Small intestine (tissue), 7 donors: ENCODE measurements around the gene DEGS2. TPM values are rescaled to one million over a fixed set of nuclear protein-coding genes. Genes with fewer than 3 reads are reported as not detected.

Experiments
- DNase-seq, 2 donors: peaks; one replicate each; pipeline versions ENCODE4 v3.0.0 to v3.0.0-alpha.2; 2013
- FAIRE-seq: peaks from 2 replicates; lab custom pipeline; 2012; peaks lifted over from hg19 to GRCh38; lab: Jason Lieb, UNC
- H3K27ac ChIP-seq, 3 donors: one replicate each; pipeline ENCODE4 v1.5.1; 2013; ENCODE audit warnings: low read length in 2 of 3, mild to moderate bottlenecking in 2 of 3, control low read depth in 1 of 3, inconsistent platforms in 1 of 3, low read depth in 1 of 3, moderate library complexity in 1 of 3
- H3K27me3 ChIP-seq, 3 donors: one replicate each; pipeline ENCODE4 v1.6.1; 2013; ENCODE audit warnings: low read length in 3 of 3, inconsistent platforms in 1 of 3; ENCODE audit not compliant: control insufficient read depth in 3 of 3, insufficient read depth in 3 of 3
- H3K36me3 ChIP-seq, 3 donors: one replicate each; pipeline ENCODE4 v1.6.1; 2013; ENCODE audit warnings: low read length in 3 of 3, inconsistent platforms in 1 of 3, low read depth in 1 of 3, mild to moderate bottlenecking in 1 of 3, moderate library complexity in 1 of 3; ENCODE audit not compliant: control insufficient read depth in 3 of 3, insufficient read depth in 2 of 3
- H3K4me1 ChIP-seq, 3 donors: one replicate each; pipeline ENCODE4 v1.6.1; 2013; ENCODE audit warnings: low read length in 2 of 3, inconsistent platforms in 1 of 3, low read depth in 1 of 3, mild to moderate bottlenecking in 1 of 3, moderate library complexity in 1 of 3; ENCODE audit not compliant: control insufficient read depth in 3 of 3, insufficient read depth in 2 of 3
- H3K4me3 ChIP-seq, 3 donors: one replicate each; pipeline ENCODE4 v1.5.1; 2013; ENCODE audit warnings: low read length in 3 of 3, control low read depth in 1 of 3, inconsistent platforms in 1 of 3, low read depth in 1 of 3, mild to moderate bottlenecking in 1 of 3, moderate library complexity in 1 of 3
- H3K9me3 ChIP-seq, 2 donors: one replicate each; pipeline ENCODE4 v1.6.1; 2013; ENCODE audit warnings: low read depth in 1 of 2, low read length in 1 of 2; ENCODE audit not compliant: control insufficient read depth in 2 of 2, insufficient read depth in 1 of 2
- WGBS, 3 donors: extraction: QIAGEN DNeasy Blood & Tissue Kit; methylation state at CpG; one replicate each; pipeline ENCODE4 v1.1.7; 2013; 5-methylcytosine and 5-hydroxymethylcytosine counted together
- polyA plus RNA-seq, 4 donors: library from polyadenylated mRNA; stranded (reverse) in 3 of 4; unstranded in 1 of 4; fragments of 200-250 nt in 3 of 4; fragments of 120-200 nt in 1 of 4; gene quantifications; one replicate each; pipeline versions ENCODE4 v1.2.1 to v1.2.3, GENCODE V29; 2013
- donor health status: healthy with polysubstance abuse.
- donor health status: control.
- donor health status: control.
- donor health status: Bipolar disorder and iron deficiency.
- donor health status: healthy.

DEGS2 gene
- polyA plus RNA-seq, 4 donors = 16.1 to 47.0 (median 24.0) TPM

DNA sequence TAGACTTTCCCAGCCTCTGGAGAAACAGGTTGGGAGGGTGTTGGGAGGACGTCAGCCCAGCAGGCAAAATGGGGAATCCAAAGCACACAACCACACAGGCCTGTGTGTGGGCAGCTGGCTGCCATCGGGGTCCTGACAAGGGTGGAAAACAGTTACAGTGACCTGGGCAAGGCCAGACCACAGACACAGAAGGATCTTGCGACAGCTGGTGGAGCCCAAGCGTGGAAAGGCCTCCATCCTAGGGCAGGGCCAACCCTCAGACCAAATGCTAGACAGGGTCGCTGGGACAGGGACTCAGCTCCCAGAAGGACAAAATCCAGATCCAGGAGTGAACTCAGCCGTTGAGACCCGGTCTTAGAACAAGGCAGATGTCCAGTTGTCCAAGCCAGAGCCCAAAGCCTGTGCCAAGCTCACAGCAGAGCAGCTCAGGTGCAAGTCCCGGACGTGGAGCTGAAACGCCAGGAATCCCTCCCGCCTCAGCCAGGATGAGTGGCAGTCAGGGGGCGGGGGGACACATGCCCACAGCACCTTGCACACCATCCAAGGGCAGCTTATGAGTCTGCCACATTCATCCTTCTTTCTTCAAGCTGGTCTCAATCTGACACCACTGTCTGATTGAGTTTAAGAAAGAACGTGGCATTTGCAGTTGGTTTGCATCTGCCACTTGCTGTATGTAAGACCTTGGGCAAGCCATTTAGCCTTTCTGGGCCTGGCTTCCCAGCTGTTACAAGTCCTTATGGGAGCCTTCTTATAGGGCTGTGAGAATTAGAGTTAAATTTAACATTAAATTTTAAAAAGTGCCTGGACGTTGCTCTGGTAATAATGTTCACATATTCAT, 37.6 kb downstream of the DEGS2 start:
- Histone ChIP-seq H3K36me3 (peaks cover 0 to 68% (median 0%) of the 10 kb centered on the region in 3 donors), H3K9me3 (no peaks in the 10 kb centered on the region), H3K4me3 (no peak overlapping the region), H3K27ac (no peak overlapping the region), H3K27me3 (no peaks in the 10 kb centered on the region), H3K4me1 (no peaks in the 10 kb centered on the region)
- WGBS, 3 donors = 90 to 94% (median 93%) methylated on average over 14 of the region's 14 CpGs
- FAIRE-seq = no peak
- DNase-seq = no peak

DNA sequence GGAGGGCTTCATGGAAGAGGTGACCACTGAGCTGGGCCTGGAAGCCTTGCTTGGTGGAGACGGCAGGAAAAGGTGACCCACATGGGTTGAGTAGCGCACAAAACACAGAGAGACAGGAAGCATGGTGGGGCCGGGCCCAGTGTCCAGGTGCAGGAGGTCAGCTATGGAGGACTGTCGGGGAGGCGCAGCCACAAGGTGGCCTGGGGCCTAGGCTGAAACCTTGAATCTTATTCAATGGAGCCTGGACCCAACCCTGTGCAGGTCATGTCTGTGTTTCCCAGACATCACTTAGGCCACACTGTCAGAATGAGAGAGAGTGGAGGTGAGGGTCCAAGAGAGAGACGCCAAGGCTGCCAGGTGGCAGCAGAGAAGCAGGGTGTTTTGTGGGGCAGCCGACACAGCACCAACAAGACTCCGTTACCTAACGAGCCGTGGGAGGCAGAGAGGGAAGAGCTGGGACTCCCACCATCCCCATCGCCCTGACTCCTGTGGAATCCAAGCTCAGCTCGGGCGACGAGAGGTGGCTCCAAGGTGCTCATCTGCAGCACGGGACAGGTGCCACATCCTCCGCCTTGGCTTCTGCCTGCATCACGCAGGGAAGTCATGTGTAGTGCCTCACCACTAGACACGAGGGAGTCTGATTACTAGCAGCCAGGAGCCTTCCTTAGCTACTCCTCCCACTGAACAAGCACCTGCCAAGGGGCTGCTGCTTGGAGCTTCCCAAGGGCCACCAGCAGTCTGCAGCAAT, 38.7 kb downstream of the DEGS2 start:
- no peak for DNase-seq
- Histone ChIP-seq H3K27ac (no peak overlapping the region), H3K4me3 (no peak overlapping the region), H3K9me3 (no peaks in the 10 kb centered on the region), H3K4me1 (no peaks in the 10 kb centered on the region), H3K36me3 (peaks cover 0 to 65% (median 0%) of the 10 kb centered on the region in 3 donors), H3K27me3 (no peaks in the 10 kb centered on the region)
- FAIRE-seq = no peak
- 93 to 95% (median 94%) methylated on average over 18 of the region's 18 CpGs for WGBS, 3 donors

DNA sequence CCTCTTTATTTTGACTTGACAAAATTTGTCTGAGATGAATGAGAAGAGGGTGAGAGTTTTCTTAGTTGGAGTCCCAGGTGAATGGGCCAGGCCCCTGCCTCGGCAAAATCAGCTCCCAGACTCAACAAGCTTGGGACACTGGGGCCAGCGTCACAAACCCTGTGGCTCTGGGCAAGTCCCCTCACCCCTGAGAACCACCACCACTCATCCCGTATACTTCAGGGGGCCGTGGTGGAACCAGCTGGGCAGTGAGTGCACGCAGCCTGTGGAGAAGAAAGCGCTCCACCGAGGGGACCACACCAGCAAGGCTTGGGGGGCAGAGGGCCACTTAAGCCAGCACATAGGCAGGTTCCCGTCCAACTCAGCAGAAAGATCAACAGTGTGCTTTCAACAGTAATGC, 40.2 kb downstream of the DEGS2 start:
- no peaks in the 10 kb centered on the region for H3K9me3 ChIP-seq
- H3K4me3 ChIP-seq = no peak overlapping the region
- no peaks in the 10 kb centered on the region for H3K27me3 ChIP-seq
- DNase-seq (no peak), FAIRE-seq (no peak)
- H3K36me3 ChIP-seq = peaks cover 0 to 66% (median 0%) of the 10 kb centered on the region in 3 donors
- WGBS, 3 donors = 93 to 97% (median 94%) methylated on average over 8 of the region's 8 CpGs
- H3K4me1 ChIP-seq = no peaks in the 10 kb centered on the region
- no peak overlapping the region for H3K27ac ChIP-seq

DNA sequence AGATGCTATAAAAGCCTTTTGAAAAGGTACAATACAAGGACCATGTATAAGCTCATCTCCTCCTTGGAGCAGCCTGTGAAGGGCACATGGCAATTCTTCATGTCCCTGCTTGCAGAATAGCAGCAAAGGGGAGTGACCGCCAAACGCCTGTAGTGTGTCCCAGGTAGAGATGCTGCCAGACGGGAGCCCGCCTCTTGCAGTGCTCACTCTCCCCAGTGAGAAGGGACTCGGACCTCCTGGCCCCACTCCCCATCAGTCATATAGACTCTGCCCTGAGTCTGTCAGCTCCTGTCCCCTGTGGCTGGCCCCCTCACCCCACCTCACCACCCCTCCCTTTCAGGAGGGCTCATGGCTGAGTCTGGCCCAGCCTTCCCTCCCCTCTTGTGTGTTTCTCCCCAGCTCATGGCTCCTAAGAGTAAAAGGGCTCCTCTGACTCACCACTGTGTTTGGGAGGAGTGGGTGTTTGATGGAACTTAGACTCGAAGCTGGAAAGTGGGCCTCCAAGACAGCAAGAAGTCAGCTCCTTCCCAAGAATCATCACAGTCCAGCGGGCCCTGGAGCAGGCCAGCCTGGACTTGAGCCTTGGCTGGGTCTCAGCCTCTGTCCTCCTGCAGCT, 40.9 kb downstream of the DEGS2 start:
- no peak overlapping the region for H3K27ac ChIP-seq
- no peak overlapping the region for H3K4me3 ChIP-seq
- FAIRE-seq = no peak
- H3K4me1 ChIP-seq = no peaks in the 10 kb centered on the region
- no peaks in the 10 kb centered on the region for H3K27me3 ChIP-seq
- no peak for DNase-seq
- H3K9me3 ChIP-seq = no peaks in the 10 kb centered on the region
- peaks cover 0 to 60% (median 0%) of the 10 kb centered on the region in 3 donors for H3K36me3 ChIP-seq
- 86 to 90% (median 87%) methylated on average over 7 of the region's 7 CpGs for WGBS, 3 donors

DNA sequence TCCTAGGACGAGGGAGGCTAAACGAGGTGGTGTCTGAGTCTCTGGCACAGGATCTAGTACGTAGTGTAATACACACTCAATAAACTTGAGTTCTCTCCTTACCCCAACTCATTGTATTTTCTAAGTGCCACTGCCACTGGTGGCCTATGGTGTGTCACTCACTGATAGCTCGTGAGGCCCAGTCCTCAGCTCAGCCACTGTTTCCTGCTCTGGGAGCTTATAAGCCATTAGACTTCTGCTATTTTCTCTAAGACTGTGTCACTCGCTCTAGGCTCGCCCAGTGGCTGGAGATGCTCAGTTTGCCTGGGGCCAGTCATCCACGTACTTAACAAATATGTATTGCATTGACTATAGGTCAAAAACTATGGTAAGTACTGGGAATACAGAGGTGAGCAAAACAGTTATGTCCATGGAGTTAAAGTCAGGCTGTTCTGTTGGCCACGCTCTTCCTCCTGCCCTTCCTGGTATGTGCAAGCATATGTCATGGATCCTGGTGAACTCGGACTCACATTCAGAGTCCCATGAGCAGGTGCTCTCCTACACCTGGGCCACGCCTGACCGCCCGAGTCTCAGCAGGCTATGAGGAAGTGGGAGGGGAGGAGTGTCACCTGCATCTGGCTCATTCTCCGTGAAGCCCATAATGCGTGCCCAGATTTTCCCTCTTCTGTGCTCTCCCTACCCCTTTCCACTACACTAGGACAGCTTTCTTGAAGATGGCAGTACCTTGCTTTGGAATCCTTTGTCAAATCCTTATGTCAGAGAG, 41.6 kb downstream of the DEGS2 start:
- FAIRE-seq (no peak), DNase-seq (peak in 1 of 2 donors; percentile 83)
- H3K9me3 ChIP-seq = no peaks in the 10 kb centered on the region
- H3K36me3 ChIP-seq = peaks cover 0 to 64% (median 0%) of the 10 kb centered on the region in 3 donors
- 51 to 73% (median 71%) methylated on average over 14 of the region's 14 CpGs for WGBS, 3 donors
- H3K4me1 ChIP-seq = no peaks in the 10 kb centered on the region
- no peaks in the 10 kb centered on the region for H3K27me3 ChIP-seq
- H3K4me3 ChIP-seq = no peak overlapping the region
- H3K27ac ChIP-seq = no peak overlapping the region

DNA sequence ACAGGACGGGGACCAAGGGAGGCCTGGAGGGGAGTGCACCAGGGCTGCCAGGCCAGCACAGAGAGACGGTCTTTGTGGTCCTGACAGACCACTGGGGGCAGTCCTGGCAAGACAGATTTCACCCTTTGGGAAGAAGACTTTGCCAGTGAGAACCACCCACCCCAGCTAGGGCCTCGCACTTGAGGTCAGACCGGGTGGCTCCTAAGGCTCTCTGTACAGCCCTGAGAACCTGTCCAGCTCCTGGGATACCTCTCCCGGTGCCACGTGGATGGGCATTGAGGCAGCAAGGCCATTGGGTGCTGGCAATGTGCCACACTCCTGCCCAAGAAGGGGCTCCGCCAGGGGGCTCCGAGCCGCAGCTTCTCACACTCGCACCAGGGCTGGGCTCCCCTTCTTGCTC, 42.4 kb downstream of the DEGS2 start:
- WGBS, 3 donors = 93 to 96% (median 95%) methylated on average over 10 of the region's 10 CpGs
- no peaks in the 10 kb centered on the region for H3K27me3 ChIP-seq
- FAIRE-seq (no peak), DNase-seq (no peak)
- H3K4me3 ChIP-seq = no peak overlapping the region
- H3K36me3 ChIP-seq = peaks cover 0 to 60% (median 0%) of the 10 kb centered on the region in 3 donors
- no peak overlapping the region for H3K27ac ChIP-seq
- H3K4me1 ChIP-seq = no peaks in the 10 kb centered on the region
- no peaks in the 10 kb centered on the region for H3K9me3 ChIP-seq

DNA sequence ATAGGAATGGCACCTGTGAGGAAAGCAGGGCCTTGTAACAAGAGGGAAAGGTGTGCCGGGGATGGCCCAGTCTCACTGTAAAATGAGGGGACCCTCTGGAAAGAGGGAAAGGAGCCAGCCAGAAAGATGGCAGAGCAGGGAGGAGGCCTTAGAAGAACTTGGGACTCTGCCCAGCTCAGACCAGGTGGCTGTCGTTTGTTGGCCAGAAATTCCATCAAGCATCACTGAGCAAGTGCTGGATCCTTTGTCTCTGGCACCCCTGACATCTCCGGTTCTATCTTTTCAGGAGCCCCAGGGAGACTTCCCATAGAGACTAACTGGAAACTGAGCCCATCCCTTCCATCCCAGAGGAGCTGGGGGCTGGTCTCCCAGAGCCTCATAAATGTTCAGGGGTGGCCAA, 43.3 kb downstream of the DEGS2 start:
- Histone ChIP-seq H3K27me3 (no peaks in the 10 kb centered on the region), H3K9me3 (no peaks in the 10 kb centered on the region), H3K4me1 (no peaks in the 10 kb centered on the region), H3K27ac (no peak overlapping the region), H3K4me3 (no peak overlapping the region), H3K36me3 (peaks cover 0 to 52% (median 0%) of the 10 kb centered on the region in 3 donors)
- DNase-seq = no peak
- 72 to 75% (median 75%) methylated on average over 3 of the region's 3 CpGs for WGBS, 3 donors
- FAIRE-seq = no peak

DNA sequence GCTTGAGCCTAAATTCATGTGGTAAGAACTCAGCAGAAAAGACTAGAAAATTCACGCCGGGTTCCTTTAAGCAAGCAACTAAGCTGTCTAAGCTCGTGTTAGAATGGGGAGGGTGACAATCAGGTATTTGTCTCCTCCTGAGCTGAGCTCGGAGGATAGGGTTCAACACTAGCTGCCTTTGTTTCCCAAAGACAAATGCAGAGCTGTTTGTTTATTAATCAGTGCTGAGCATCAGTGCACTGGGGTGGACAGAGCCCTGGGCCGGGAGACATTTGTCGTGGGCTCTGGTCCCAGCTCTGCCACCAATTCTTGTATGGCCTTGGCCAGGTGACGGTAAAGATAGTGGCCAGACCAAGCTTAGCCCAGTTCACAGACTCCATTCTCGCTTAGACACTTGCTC, 43.7 kb downstream of the DEGS2 start:
- H3K9me3 ChIP-seq = no peaks in the 10 kb centered on the region
- H3K4me1 ChIP-seq = no peaks in the 10 kb centered on the region
- 91 to 92% (median 92%) methylated on average over 8 of the region's 8 CpGs for whole genome bisulfite sequencing, 3 donors
- H3K27me3 ChIP-seq = no peaks in the 10 kb centered on the region
- FAIRE-seq (no peak), DNase-seq (no peak)
- H3K36me3 ChIP-seq = peaks cover 0 to 49% (median 0%) of the 10 kb centered on the region in 3 donors
- H3K4me3 ChIP-seq = no peak overlapping the region
- H3K27ac ChIP-seq = no peak overlapping the region
